NT2/D1 (cell line): Measurements from ENCODE around the gene PSMC4.
"Not testable (repeated sequence)": the region's sequence is repeated elsewhere in the genome, so short reads cannot be mapped to it uniquely, and the experiment has no call there.

ENCODE experiments used
- DNase-seq: peaks from one replicate; pipeline ENCODE4 v3.0.0-alpha.2; 2011; ENCODE audit warnings: low read depth, low spot score
- H3K27me3 ChIP-seq: 2 replicates; pipeline ENCODE4 v1.6.0; 2011; ENCODE audit warnings: mild to moderate bottlenecking; ENCODE audit not compliant: insufficient read length, insufficient read depth
- H3K36me3 ChIP-seq: 2 replicates; pipeline ENCODE4 v1.6.1; 2011; ENCODE audit warnings: mild to moderate bottlenecking, low read length, mixed read lengths; ENCODE audit not compliant: insufficient read depth, insufficient read length
- H3K4me1 ChIP-seq: 2 replicates; pipeline ENCODE4 v1.5.1; 2011; ENCODE audit not compliant: insufficient read depth, insufficient read length
- H3K4me3 ChIP-seq: 2 replicates; pipeline ENCODE4 v1.5.1; 2011; ENCODE audit warnings: low read depth; ENCODE audit not compliant: insufficient read length
- H3K9ac ChIP-seq: 2 replicates; pipeline ENCODE4 v1.6.0; 2011; ENCODE audit warnings: low read depth; ENCODE audit not compliant: insufficient read length
- H3K9me3 ChIP-seq: 2 replicates; pipeline ENCODE4 v1.5.1; 2011; ENCODE audit warnings: mild to moderate bottlenecking, low read length; ENCODE audit not compliant: insufficient read depth
- SUZ12 ChIP-seq: IDR thresholded peaks from 2 replicates; pipeline ENCODE4 v1.6.1; 2011; ENCODE audit not compliant: insufficient read length, insufficient read depth; ENCODE audit errors: extremely low read depth
- YY1 ChIP-seq: IDR thresholded peaks from 2 replicates; pipeline ENCODE4 v1.6.1; 2011; ENCODE audit not compliant: insufficient read length, insufficient read depth
- ZNF274 ChIP-seq: IDR thresholded peaks from 2 replicates; pipeline ENCODE4 v1.6.1; 2011; ENCODE audit warnings: mild to moderate bottlenecking, low read depth, low read length

Gene PSMC4

GRCh38 chr19:39946532-39946931, 24.4 kb upstream of the PSMC4 start:
- Histone ChIP-seq H3K4me3 (no peak overlapping the region), H3K36me3 (no peaks in the 10 kb centered on the region), H3K4me1 (no peaks in the 10 kb centered on the region), H3K9me3 (peaks cover 11% of the 10 kb centered on the region; the same call in 1 of the 2 replicates), H3K9ac (no peak overlapping the region), H3K27me3 (no peaks in the 10 kb centered on the region)
- no peak for DNase-seq
- no peak for TF ChIP-seq YY1
- no peak for TF ChIP-seq SUZ12
- TF ChIP-seq ZNF274 = no peak

- Histone ChIP-seq H3K9me3 (peaks cover 11% of the 10 kb centered on the region; the same call in 1 of the 2 replicates), H3K9ac (no peak overlapping the region), H3K27me3 (no peaks in the 10 kb centered on the region), H3K36me3 (no peaks in the 10 kb centered on the region), H3K4me1 (no peaks in the 10 kb centered on the region), H3K4me3 (no peak overlapping the region)
- no peak for TF ChIP-seq SUZ12
- no peak for TF ChIP-seq YY1
- no peak for TF ChIP-seq ZNF274
- DNase-seq = no peak
Measured at GRCh38 chr19:39949026-39949747, 21.8 kb upstream of the PSMC4 start.

- TF ChIP-seq ZNF274 = no peak
- no peak for TF ChIP-seq SUZ12
- TF ChIP-seq YY1 = no peak
- DNase-seq = no peak
- Histone ChIP-seq H3K36me3 (no peaks in the 10 kb centered on the region), H3K4me1 (no peaks in the 10 kb centered on the region), H3K27me3 (no peaks in the 10 kb centered on the region), H3K9ac (no peak overlapping the region), H3K9me3 (peaks cover 11% of the 10 kb centered on the region; the same call in 1 of the 2 replicates), H3K4me3 (no peak overlapping the region)
Measured at GRCh38 chr19:39951065-39951650, 19.8 kb upstream of the PSMC4 start.

- no peak overlapping the region for H3K4me3 ChIP-seq
- H3K9ac ChIP-seq = no peak overlapping the region
Measured at GRCh38 chr19:39951686-39952085, 19.3 kb upstream of the PSMC4 start.

GRCh38 chr19:39953915-39954314, 17.1 kb upstream of the PSMC4 start:
- H3K9ac ChIP-seq = no peak overlapping the region
- no peak for DNase-seq

More at GRCh38 chr19:39951686-39952085, 19.3 kb upstream of the PSMC4 start:
- Histone ChIP-seq H3K4me1 (no peaks in the 10 kb centered on the region), H3K36me3 (no peaks in the 10 kb centered on the region), H3K27me3 (no peaks in the 10 kb centered on the region), H3K9me3 (peaks cover 11% of the 10 kb centered on the region; the same call in 1 of the 2 replicates)
- DNase-seq = no peak
- no peak for TF ChIP-seq YY1
- TF ChIP-seq ZNF274 = no peak

GRCh38 chr19:39957886-39958285, 13.1 kb upstream of the PSMC4 start:
- H3K36me3 ChIP-seq, DNase-seq, H3K4me1 ChIP-seq, H3K9me3 ChIP-seq, H3K4me3 ChIP-seq, H3K9ac ChIP-seq, H3K27me3 ChIP-seq: not testable (repeated sequence)

More at GRCh38 chr19:39953915-39954314, 17.1 kb upstream of the PSMC4 start:
- no peak for TF ChIP-seq ZNF274
- TF ChIP-seq YY1 = no peak
- no peak for TF ChIP-seq SUZ12
- Histone ChIP-seq H3K9me3 (peaks cover 11% of the 10 kb centered on the region; the same call in 1 of the 2 replicates), H3K4me1 (no peaks in the 10 kb centered on the region), H3K4me3 (no peak overlapping the region), H3K36me3 (no peaks in the 10 kb centered on the region), H3K27me3 (no peaks in the 10 kb centered on the region)

GRCh38 chr19:39958942-39959341, 12.0 kb upstream of the PSMC4 start:
- not testable (repeated sequence) for H3K27me3 ChIP-seq, DNase-seq, H3K4me1 ChIP-seq, H3K36me3 ChIP-seq, H3K4me3 ChIP-seq, H3K9ac ChIP-seq, H3K9me3 ChIP-seq

- not testable (repeated sequence) for H3K27me3 ChIP-seq, H3K9me3 ChIP-seq, H3K36me3 ChIP-seq, H3K4me3 ChIP-seq, DNase-seq, H3K9ac ChIP-seq, H3K4me1 ChIP-seq
Measured at GRCh38 chr19:39959407-39959806, 11.6 kb upstream of the PSMC4 start.
